ENCODE results near the gene KIFC1.
A peak's percentile ranks its signal among the peaks of the same experiment; 100 is the strongest.

Gene KIFC1

DNA sequence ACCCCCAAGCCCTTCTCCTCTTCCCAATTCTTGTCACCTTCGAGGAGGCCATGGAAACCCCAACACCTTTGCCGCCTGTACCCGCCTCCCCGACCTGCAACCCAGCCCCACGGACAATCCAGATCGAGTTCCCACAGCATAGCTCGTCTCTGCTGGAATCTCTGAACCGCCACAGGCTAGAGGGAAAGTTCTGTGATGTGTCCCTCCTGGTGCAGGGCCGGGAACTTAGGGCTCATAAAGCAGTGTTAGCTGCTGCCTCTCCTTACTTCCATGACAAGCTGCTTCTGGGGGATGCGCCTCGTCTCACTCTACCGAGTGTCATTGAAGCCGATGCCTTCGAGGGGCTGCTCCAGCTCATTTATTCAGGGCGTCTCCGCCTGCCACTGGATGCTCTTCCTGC lies 63.4 kb downstream of the KIFC1 start:
- Histone ChIP-seq H3K4me3 (ENCODE audit: low read depth in 1 of 2, low read length in 2 of 2) (peak overlapping the region; percentile 62 to 94), H3K36me3 (ENCODE audit: insufficient read depth, low read length) (peaks cover 13% of the 10 kb centered on the region), H3K9me3 (ENCODE audit: low read length) (no peaks in the 10 kb centered on the region), H3K27me3 (ENCODE audit: control insufficient read depth in 1 of 2, insufficient read depth in 2 of 2, low read length in 2 of 2) (no peaks in the 10 kb centered on the region), H3K27ac (ENCODE audit: low read depth, low read length) (no peak overlapping the region), H3K9ac (ENCODE audit: low read length) (peak overlapping the region; percentile 68), H3K4me1 (ENCODE audit: insufficient read depth, low read length) (peaks cover 13% of the 10 kb centered on the region)

DNA sequence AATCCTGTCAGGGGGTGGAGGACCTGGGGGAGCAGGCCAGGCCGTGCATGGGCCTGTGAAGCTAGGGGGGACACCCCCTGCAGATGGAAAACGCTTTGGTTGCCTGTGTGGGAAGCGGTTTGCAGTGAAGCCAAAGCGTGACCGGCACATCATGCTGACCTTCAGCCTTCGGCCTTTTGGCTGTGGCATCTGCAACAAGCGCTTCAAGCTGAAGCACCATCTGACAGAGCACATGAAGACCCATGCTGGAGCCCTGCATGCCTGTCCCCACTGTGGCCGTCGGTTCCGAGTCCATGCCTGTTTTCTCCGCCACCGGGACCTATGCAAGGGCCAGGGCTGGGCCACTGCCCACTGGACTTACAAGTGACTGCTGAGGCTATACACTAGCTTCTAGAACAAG lies 64.5 kb downstream of the KIFC1 start:
- H3K4me1 ChIP-seq (ENCODE audit: insufficient read depth, low read length) = peaks cover 13% of the 10 kb centered on the region

DNA sequence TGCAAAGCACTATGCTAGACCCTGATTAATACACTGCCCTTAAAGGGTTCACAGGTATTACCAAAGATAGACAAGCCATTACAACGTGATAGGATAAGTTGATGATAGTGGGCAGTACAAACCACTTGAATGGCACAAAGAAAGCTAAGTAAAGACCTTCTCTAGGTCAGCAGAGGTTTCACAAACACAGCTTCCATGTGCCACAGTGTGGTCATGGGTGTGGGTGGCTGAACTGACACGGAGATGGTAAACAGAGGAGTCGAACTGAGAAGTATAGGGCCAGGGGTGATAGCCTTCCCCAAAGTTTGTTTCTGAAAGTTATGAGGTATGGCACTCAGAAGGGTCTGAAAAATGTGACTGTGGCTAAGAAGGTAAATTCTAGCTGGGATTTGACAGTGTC lies 67.1 kb downstream of the KIFC1 start:
- peaks cover 13% of the 10 kb centered on the region for H3K36me3 ChIP-seq (ENCODE audit: insufficient read depth, low read length)
- H3K27ac ChIP-seq (ENCODE audit: low read depth, low read length) = no peak overlapping the region
- no peaks in the 10 kb centered on the region for H3K9me3 ChIP-seq (ENCODE audit: low read length)
- no peaks in the 10 kb centered on the region for H3K27me3 ChIP-seq (ENCODE audit: control insufficient read depth in 1 of 2, insufficient read depth in 2 of 2, low read length in 2 of 2)
- H3K9ac ChIP-seq (ENCODE audit: low read length) = no peak overlapping the region
- H3K4me1 ChIP-seq (ENCODE audit: insufficient read depth, low read length) = peaks cover 13% of the 10 kb centered on the region
- H3K4me3 ChIP-seq (ENCODE audit: low read depth in 1 of 2, low read length in 2 of 2) = no peak overlapping the region

More for the DNA sequence above, 64.5 kb downstream of the KIFC1 start:
- H3K9me3 ChIP-seq (ENCODE audit: low read length) = no peaks in the 10 kb centered on the region
- H3K27me3 ChIP-seq (ENCODE audit: control insufficient read depth in 1 of 2, insufficient read depth in 2 of 2, low read length in 2 of 2) = no peaks in the 10 kb centered on the region
- no peak overlapping the region for H3K27ac ChIP-seq (ENCODE audit: low read depth, low read length)
- H3K9ac ChIP-seq (ENCODE audit: low read length) = no peak overlapping the region
- no peak overlapping the region for H3K4me3 ChIP-seq (ENCODE audit: low read depth in 1 of 2, low read length in 2 of 2)
- H3K36me3 ChIP-seq (ENCODE audit: insufficient read depth, low read length) = peaks cover 13% of the 10 kb centered on the region

DNA sequence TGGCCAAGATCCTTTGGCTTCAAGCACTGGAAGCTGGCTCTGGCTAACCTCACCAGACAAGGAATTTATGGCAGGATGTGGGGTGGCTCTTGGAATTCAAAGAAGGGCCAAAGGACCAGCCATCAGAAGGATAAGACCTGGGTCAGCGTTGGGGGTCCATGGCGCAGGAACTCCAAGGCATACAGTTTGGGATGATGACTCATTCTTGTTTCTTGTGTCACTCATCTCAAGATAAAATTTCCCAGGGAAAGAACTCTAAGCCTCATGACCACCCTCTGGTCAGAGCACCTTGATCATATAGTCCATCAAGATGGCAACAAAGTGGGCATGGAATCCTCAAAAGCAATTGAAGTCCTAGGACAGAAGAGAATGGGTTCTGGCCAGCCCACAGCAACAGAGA lies 67.6 kb downstream of the KIFC1 start:
- H3K27me3 ChIP-seq (ENCODE audit: control insufficient read depth in 1 of 2, insufficient read depth in 2 of 2, low read length in 2 of 2) = no peaks in the 10 kb centered on the region
- no peaks in the 10 kb centered on the region for H3K9me3 ChIP-seq (ENCODE audit: low read length)
- H3K4me1 ChIP-seq (ENCODE audit: insufficient read depth, low read length) = peaks cover 13% of the 10 kb centered on the region
- peaks cover 13% of the 10 kb centered on the region for H3K36me3 ChIP-seq (ENCODE audit: insufficient read depth, low read length)
- no peak overlapping the region for H3K4me3 ChIP-seq (ENCODE audit: low read depth in 1 of 2, low read length in 2 of 2)
- H3K27ac ChIP-seq (ENCODE audit: low read depth, low read length) = no peak overlapping the region
- H3K9ac ChIP-seq (ENCODE audit: low read length) = no peak overlapping the region

All from muscle layer of colon (tissue), 2 donors.